Epithelial cell of esophagus (primary cell): ENCODE data around the gene U2SURP.
A peak's percentile ranks its signal among the peaks of the same experiment; 100 is the strongest.
"Not testable (repeated sequence)": the region's sequence is repeated elsewhere in the genome, so short reads cannot be mapped to it uniquely, and the experiment has no call there.

Source experiments
- DNase-seq: peaks from one replicate; pipeline ENCODE4 v3.0.0; 2010; ENCODE audit warnings: low read depth
- H3K4me3 ChIP-seq: 2 replicates; pipeline ENCODE4 v1.5.1; 2011; ENCODE audit warnings: mild to moderate bottlenecking, low read length, control low read depth
- CTCF ChIP-seq: IDR thresholded peaks from 2 replicates; pipeline ENCODE4 v1.5.1; 2011; ENCODE audit warnings: low read depth, mild to moderate bottlenecking, low read length, control low read depth, inconsistent platforms; ENCODE audit not compliant: insufficient read depth; ENCODE audit errors: missing control alignments

U2SURP gene

GRCh38 chr3:143016321-143016972 is 15.1 kb downstream of the U2SURP start:
- peak; percentile 44 for TF ChIP-seq CTCF
- peak; percentile 40 for DNase-seq
- H3K4me3 ChIP-seq = no peak overlapping the region

GRCh38 chr3:143024351-143024960 is 23.1 kb downstream of the U2SURP start:
- DNase-seq = no peak
- no peak for TF ChIP-seq CTCF
- H3K4me3 ChIP-seq = no peak overlapping the region

- no peak for DNase-seq
- no peak for TF ChIP-seq CTCF
- H3K4me3 ChIP-seq = no peak overlapping the region
Observed at GRCh38 chr3:143031327-143031726, 30.0 kb downstream of the U2SURP start.

GRCh38 chr3:143031796-143032387 is 30.5 kb downstream of the U2SURP start:
- not testable (repeated sequence) for DNase-seq, H3K4me3 ChIP-seq

- DNase-seq = no peak
- no peak for TF ChIP-seq CTCF
- no peak overlapping the region for H3K4me3 ChIP-seq
Observed at GRCh38 chr3:143035466-143036211, 34.3 kb downstream of the U2SURP start.

GRCh38 chr3:143036557-143036956 is 35.2 kb downstream of the U2SURP start:
- no peak for DNase-seq
- H3K4me3 ChIP-seq = no peak overlapping the region
- no peak for TF ChIP-seq CTCF

- no peak for DNase-seq
- no peak overlapping the region for H3K4me3 ChIP-seq
- TF ChIP-seq CTCF = peak; percentile 26
Observed at GRCh38 chr3:143037867-143038266, 36.5 kb downstream of the U2SURP start.
